ENCODE results near the gene ALCAM.

- TF ChIP-seq CTCF (IDR thresholded peaks at IDR 0.05) (no peak), POLR2A (IDR thresholded peaks at IDR 0.05) (no peak)
Observed at GRCh38 chr3:105505170-105505569, 138.5 kb downstream of the ALCAM start.

Measured in uterus (tissue), 2 donors.